Gastroesophageal sphincter (tissue), 4 donors: ENCODE measurements around the gene SDC4. TPM values are rescaled to one million over a fixed set of nuclear protein-coding genes. Genes with fewer than 3 reads are reported as not detected.

Experiments
- ATAC-seq: fragments of 150-250 bp; one replicate; pipeline ENCODE4 v1.9.1; 2016; ENCODE audit warnings: mild to moderate bottlenecking, moderate library complexity
- H3K27ac ChIP-seq, 4 donors: fragments of 200-600 bp; sonication (generic) in 3 of 4; 1 replicate in 3 of 4; 2 replicates in 1 of 4; pipeline ENCODE4 v1.5.1; 2016 to 2019
- H3K27me3 ChIP-seq: fragments of 200-600 bp; sonication (generic); one replicate; pipeline ENCODE4 v1.5.1; 2019
- H3K36me3 ChIP-seq, 2 donors: fragments of 200-600 bp; sonication (generic); one replicate each; pipeline ENCODE4 v1.5.1; 2019; ENCODE audit warnings: control low read depth in 1 of 2
- H3K4me1 ChIP-seq, 3 donors: fragments of 200-600 bp; sonication (generic); 1 replicate in 2 of 3; 2 replicates in 1 of 3; pipeline ENCODE4 v1.5.1; 2016 to 2019; ENCODE audit warnings: control low read depth in 2 of 3
- H3K4me3 ChIP-seq, 2 donors: fragments of 200-600 bp; sonication (generic); one replicate each; pipeline ENCODE4 v1.5.1; 2019; ENCODE audit warnings: mild to moderate bottlenecking in 1 of 2, moderate library complexity in 1 of 2
- H3K9me3 ChIP-seq, 3 donors: fragments of 200-600 bp; sonication (generic); one replicate each; pipeline ENCODE4 v1.5.1; 2017 to 2019; ENCODE audit warnings: control low read depth in 2 of 3
- EP300 ChIP-seq: sonication (generic); formaldehyde crosslinking; IDR thresholded peaks from one replicate; pipeline ENCODE4 v1.6.1; 2017; ENCODE audit warnings: antibody characterized with exemption, mild to moderate bottlenecking
- POLR2A ChIP-seq, 2 donors: fragments of 450-650 bp; IDR thresholded peaks; one replicate each; pipeline ENCODE4 v1.6.1; 2017; ENCODE audit warnings: antibody characterized with exemption in 2 of 2, mild to moderate bottlenecking in 2 of 2, moderate library complexity in 1 of 2
- POLR2AphosphoS5 ChIP-seq: sonication (generic); formaldehyde crosslinking; IDR thresholded peaks from one replicate; pipeline ENCODE4 v1.6.1; 2017; ENCODE audit warnings: antibody characterized with exemption
- WGBS, 2 donors: methylation state at CpG; one replicate each; pipeline ENCODE4 v1.1.5; 2018; ENCODE audit warnings: low coverage in 1 of 2; 5-methylcytosine and 5-hydroxymethylcytosine counted together
- total RNA-seq, 4 donors: library from RNA; depleted of rRNA; stranded (reverse); fragments of >200 nt; gene quantifications; one replicate each; pipeline ENCODE4 v1.1.0, GENCODE V29; 2016
- TF ChIP-seq, protein P1 (sequence below), 4 experiments: fragments of 200-600 bp in 2 of 4; fragments of 450-650 bp in 2 of 4; sonication (generic) in 1 of 4; IDR thresholded peaks; one replicate each; pipeline ENCODE4 v1.5.1; 2017 to 2019; ENCODE audit warnings: antibody characterized with exemption in 4 of 4, mild to moderate bottlenecking in 2 of 4, moderate library complexity in 2 of 4

Gene SDC4
- total RNA-seq, 4 donors from 2014 or later = 75.1 to 182 (median 84.2) TPM

- Histone ChIP-seq H3K27ac (no peak overlapping the region), H3K4me1 (peaks cover 0 to 39% (median 6%) of the 10 kb centered on the region in 3 donors), H3K4me3 (no peak overlapping the region), H3K9me3 (no peaks in the 10 kb centered on the region), H3K27me3 (no peaks in the 10 kb centered on the region), H3K36me3 (peaks cover 4 to 54% of the 10 kb centered on the region in 2 donors)
- TF ChIP-seq EP300 (no peak), POLR2A (IDR thresholded peaks at IDR 0.05) (no peak), POLR2AphosphoS5 (no peak)
- TF ChIP-seq, protein P1, sequence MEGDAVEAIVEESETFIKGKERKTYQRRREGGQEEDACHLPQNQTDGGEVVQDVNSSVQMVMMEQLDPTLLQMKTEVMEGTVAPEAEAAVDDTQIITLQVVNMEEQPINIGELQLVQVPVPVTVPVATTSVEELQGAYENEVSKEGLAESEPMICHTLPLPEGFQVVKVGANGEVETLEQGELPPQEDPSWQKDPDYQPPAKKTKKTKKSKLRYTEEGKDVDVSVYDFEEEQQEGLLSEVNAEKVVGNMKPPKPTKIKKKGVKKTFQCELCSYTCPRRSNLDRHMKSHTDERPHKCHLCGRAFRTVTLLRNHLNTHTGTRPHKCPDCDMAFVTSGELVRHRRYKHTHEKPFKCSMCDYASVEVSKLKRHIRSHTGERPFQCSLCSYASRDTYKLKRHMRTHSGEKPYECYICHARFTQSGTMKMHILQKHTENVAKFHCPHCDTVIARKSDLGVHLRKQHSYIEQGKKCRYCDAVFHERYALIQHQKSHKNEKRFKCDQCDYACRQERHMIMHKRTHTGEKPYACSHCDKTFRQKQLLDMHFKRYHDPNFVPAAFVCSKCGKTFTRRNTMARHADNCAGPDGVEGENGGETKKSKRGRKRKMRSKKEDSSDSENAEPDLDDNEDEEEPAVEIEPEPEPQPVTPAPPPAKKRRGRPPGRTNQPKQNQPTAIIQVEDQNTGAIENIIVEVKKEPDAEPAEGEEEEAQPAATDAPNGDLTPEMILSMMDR (IDR thresholded peaks at IDR 0.05) = no peak
- WGBS, 2 donors = 89 to 100% methylated on average over 1 of the region's 3 CpGs
- no peak for ATAC-seq
Observed at GRCh38 chr20:45370571-45371160, 22.4 kb upstream of the SDC4 start.

DNA sequence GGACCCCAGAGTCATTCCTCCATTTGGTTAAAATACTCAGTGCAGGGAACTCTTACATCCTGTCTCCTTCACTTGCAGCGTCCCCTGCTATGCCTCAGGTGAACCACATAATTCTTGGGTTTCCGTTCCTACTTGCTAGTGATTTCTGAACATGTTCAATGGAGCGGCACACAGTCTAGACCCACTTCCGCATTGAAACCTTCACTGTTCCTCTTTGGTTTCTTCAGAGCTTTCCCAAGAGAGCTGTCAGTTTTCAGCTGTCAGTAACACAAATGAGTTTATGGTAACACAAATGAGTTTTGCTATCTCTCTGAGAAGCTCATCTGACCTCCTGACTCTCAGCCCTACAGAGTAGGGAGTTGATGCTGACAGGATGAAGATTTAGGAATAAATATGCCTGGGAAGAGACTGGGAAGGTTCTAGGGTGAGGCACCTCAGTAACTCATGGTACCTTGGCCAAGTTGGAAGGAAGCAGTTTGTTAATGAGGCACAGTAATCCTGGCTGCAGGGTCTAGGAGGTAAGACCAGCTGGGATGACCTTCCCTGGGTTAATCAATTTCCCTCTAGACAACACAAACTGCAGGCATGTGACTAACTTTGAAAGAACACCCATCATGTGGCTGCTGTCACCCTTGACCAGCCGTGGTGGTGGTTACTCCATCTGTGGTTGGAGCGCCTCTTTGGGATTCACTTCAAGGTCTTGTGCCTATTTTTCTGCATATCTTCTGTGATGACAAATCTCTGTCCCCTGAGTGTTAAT lies 20.2 kb upstream of the SDC4 start:
- Histone ChIP-seq H3K36me3 (peaks cover 4 to 51% of the 10 kb centered on the region in 2 donors), H3K27ac (peak overlapping the region in 1 of 4 donors; percentile 23), H3K4me1 (peaks cover 0 to 53% (median 15%) of the 10 kb centered on the region in 3 donors), H3K4me3 (no peak overlapping the region), H3K27me3 (no peaks in the 10 kb centered on the region), H3K9me3 (no peaks in the 10 kb centered on the region)
- WGBS, 2 donors = 83 to 85% methylated on average over 2 to 6 of the region's 6 CpGs
- ATAC-seq = no peak
- TF ChIP-seq POLR2AphosphoS5 (no peak), POLR2A (IDR thresholded peaks at IDR 0.05) (no peak), EP300 (no peak)
- TF ChIP-seq, protein P1 (IDR thresholded peaks at IDR 0.05) = no peak

DNA sequence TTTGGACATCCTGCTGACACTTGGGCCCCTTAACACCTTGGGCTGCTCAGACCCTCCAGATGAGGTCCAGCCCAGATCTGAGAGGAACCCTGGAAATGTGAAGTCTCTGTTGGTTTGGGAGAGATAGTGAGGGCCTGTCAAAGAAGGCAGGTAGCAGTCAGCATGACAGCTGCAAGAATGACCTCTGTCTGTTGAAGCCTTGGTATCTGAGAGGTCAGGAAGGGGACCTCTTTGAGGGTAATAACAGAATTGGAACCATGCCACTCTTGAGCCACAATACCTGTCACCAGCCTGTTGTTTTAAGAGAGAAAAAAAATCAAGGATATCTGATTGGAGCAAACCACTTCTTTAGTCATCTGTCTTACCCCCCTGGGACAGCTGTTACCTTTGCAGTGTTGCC lies 18.9 kb upstream of the SDC4 start:
- peaks cover 0 to 46% (median 13%) of the 10 kb centered on the region in 3 donors for H3K4me1 ChIP-seq
- peaks cover 4 to 51% of the 10 kb centered on the region in 2 donors for H3K36me3 ChIP-seq
- H3K4me3 ChIP-seq = no peak overlapping the region
- H3K9me3 ChIP-seq = no peaks in the 10 kb centered on the region
- TF ChIP-seq POLR2AphosphoS5 = no peak
- TF ChIP-seq, protein P1 (IDR thresholded peaks at IDR 0.05) = no peak
- TF ChIP-seq POLR2A (IDR thresholded peaks at IDR 0.05) = no peak
- TF ChIP-seq EP300 = no peak
- ATAC-seq = no peak
- no peak overlapping the region for H3K27ac ChIP-seq
- no peaks in the 10 kb centered on the region for H3K27me3 ChIP-seq

DNA sequence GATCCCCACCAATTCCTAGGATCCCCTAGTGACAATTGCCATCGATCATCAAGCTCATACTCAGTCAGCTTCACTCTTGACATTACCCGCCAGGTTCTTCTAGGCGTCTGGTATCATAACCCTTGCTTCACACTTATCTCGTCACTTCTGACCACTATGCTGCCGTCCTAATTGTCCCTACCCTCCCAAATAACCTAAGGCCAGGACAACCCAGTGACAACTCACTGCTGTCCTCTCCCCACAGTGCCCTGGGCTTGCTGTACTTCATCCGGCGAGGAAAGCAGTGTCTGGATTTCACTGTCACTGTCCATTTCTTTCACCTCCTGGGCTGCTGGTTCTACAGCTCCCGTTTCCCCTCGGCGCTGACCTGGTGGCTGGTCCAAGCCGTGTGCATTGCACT lies 18.4 kb upstream of the SDC4 start:
- no peak for ATAC-seq
- TF ChIP-seq, protein P1 (IDR thresholded peaks at IDR 0.05) = no peak
- TF ChIP-seq POLR2A (IDR thresholded peaks at IDR 0.05) (no peak), EP300 (no peak), POLR2AphosphoS5 (no peak)
- peaks cover 0 to 45% (median 13%) of the 10 kb centered on the region in 3 donors for H3K4me1 ChIP-seq
- H3K36me3 ChIP-seq = peaks cover 4 to 51% of the 10 kb centered on the region in 2 donors
- no peaks in the 10 kb centered on the region for H3K27me3 ChIP-seq
- no peaks in the 10 kb centered on the region for H3K9me3 ChIP-seq
- 78 to 88% methylated on average over 8 to 11 of the region's 11 CpGs for WGBS, 2 donors
- H3K27ac ChIP-seq = no peak overlapping the region
- no peak overlapping the region for H3K4me3 ChIP-seq
